Thyroid gland (tissue), 4 donors: ENCODE measurements around the gene GOLGA3. TPM values are rescaled to one million over a fixed set of nuclear protein-coding genes. Genes with fewer than 3 reads are reported as not detected.

ENCODE experiments used
- DNase-seq, 2 donors: peaks; one replicate each; pipeline ENCODE4 v3.0.0-alpha.2; 2019
- H3K27ac ChIP-seq, 3 donors: fragments of 200-600 bp; sonication (generic); 1 replicate in 2 of 3; 2 replicates in 1 of 3; pipeline ENCODE4 v1.5.1; 2016 to 2019; ENCODE audit warnings: mild to moderate bottlenecking in 1 of 3, moderate library complexity in 1 of 3
- H3K27me3 ChIP-seq: fragments of 200-600 bp; sonication (generic); one replicate; pipeline ENCODE4 v1.5.1; 2019
- H3K36me3 ChIP-seq, 2 donors: fragments of 200-600 bp; sonication (generic); one replicate each; pipeline ENCODE4 v1.5.1; 2016 to 2019
- H3K4me1 ChIP-seq, 2 donors: fragments of 200-600 bp; sonication (generic); one replicate each; pipeline ENCODE4 v1.5.1; 2017 to 2019
- H3K4me3 ChIP-seq, 3 donors: fragments of 200-600 bp; sonication (generic); replicated peaks in 1 of 3; 1 replicate in 2 of 3; 2 replicates in 1 of 3; pipeline ENCODE4 v1.5.1; 2016; ENCODE audit warnings: mild to moderate bottlenecking in 1 of 3
- H3K9me3 ChIP-seq: fragments of 200-600 bp; sonication (generic); one replicate; pipeline ENCODE4 v1.5.1; 2017
- CTCF ChIP-seq, 6 experiments: fragments of 200-600 bp in 3 of 6; fragments of 450-650 bp in 3 of 6; sonication (generic) in 3 of 6; IDR thresholded peaks; one replicate each; pipeline ENCODE4 v1.5.1; 2016 to 2019; ENCODE audit warnings: antibody characterized with exemption in 6 of 6, mild to moderate bottlenecking in 2 of 6, inconsistent platforms in 1 of 6, moderate library complexity in 1 of 6
- POLR2A ChIP-seq, 2 donors: fragments of 450-650 bp; IDR thresholded peaks; one replicate each; pipeline ENCODE4 v1.6.1; 2017; ENCODE audit warnings: antibody characterized with exemption in 2 of 2, mild to moderate bottlenecking in 2 of 2, moderate library complexity in 1 of 2
- WGBS, 2 donors: methylation state at CpG; one replicate each; pipeline ENCODE4 v1.1.5; 2017; 5-methylcytosine and 5-hydroxymethylcytosine counted together
- intact Hi-C: fragments of 100-400 bp; cut with DNase I; formaldehyde crosslinking; loops from one replicate; pipeline ENCODE4 v1.15.1; 2023
- total RNA-seq, 4 donors: library from RNA; depleted of rRNA; stranded (reverse); fragments of >200 nt; gene quantifications; one replicate each; pipeline ENCODE4 v1.2.3, GENCODE V29; 2016

GOLGA3 gene
- total RNA-seq, 4 donors from 2014 or later = 73.8 to 106 (median 88.8) TPM

- Histone ChIP-seq H3K4me3 (no peak overlapping the region), H3K4me1 (no peaks in the 10 kb centered on the region), H3K27me3 (no peaks in the 10 kb centered on the region), H3K36me3 (peaks cover 59 to 75% of the 10 kb centered on the region in 2 donors), H3K27ac (no peak overlapping the region), H3K9me3 (no peaks in the 10 kb centered on the region)
- no peak for DNase-seq
- 88 to 95% methylated on average over 15 to 20 of the region's 25 CpGs for WGBS, 2 donors
- TF ChIP-seq CTCF (IDR thresholded peaks at IDR 0.05) (no peak), POLR2A (IDR thresholded peaks at IDR 0.05) (no peak)
- intact Hi-C loops = no loop called here
Measured at GRCh38 chr12:132807295-132808092, 21.2 kb downstream of the GOLGA3 start.

- Histone ChIP-seq H3K4me1 (no peaks in the 10 kb centered on the region), H3K36me3 (peaks cover 57 to 76% of the 10 kb centered on the region in 2 donors), H3K27me3 (no peaks in the 10 kb centered on the region), H3K9me3 (no peaks in the 10 kb centered on the region), H3K27ac (no peak overlapping the region), H3K4me3 (no peak overlapping the region)
- no peak for DNase-seq
- 90 to 95% methylated on average over 18 of the region's 18 CpGs for WGBS, 2 donors
- intact Hi-C loops = no loop called here
- TF ChIP-seq CTCF (IDR thresholded peaks at IDR 0.05) = no peak
- no peak for TF ChIP-seq POLR2A (IDR thresholded peaks at IDR 0.05)
Measured at GRCh38 chr12:132806857-132807256, 21.8 kb downstream of the GOLGA3 start.

DNA sequence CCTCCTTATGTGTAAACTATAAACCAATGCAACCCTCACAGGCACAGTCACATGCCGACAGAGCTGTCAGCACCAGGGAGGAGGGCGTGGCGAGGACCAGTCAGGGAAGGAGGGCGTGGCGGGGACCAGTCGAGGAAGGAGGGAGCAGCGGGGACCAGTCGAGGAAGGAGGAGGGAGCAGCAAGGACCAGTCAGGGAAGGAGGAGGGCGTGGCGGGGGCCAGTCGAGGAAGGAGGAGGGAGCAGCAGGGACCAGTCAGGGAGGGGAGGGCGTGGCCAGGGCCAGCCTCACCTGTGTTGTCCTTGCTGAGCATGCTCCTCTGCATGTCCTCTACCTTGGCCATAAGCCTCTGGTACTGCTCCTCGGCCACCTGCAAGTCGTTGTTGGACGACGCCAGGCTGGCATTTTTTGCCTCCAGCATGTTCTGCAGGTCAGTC, 24.2 kb downstream of the GOLGA3 start:
- no peak overlapping the region for H3K27ac ChIP-seq
- no peak for DNase-seq
- no peak overlapping the region for H3K4me3 ChIP-seq
- intact Hi-C loops = no loop called here
- no peaks in the 10 kb centered on the region for H3K27me3 ChIP-seq
- H3K4me1 ChIP-seq = no peaks in the 10 kb centered on the region
- 84 to 85% methylated on average over 16 of the region's 16 CpGs for WGBS, 2 donors
- H3K36me3 ChIP-seq = peaks cover 76 to 86% of the 10 kb centered on the region in 2 donors
- TF ChIP-seq POLR2A (IDR thresholded peaks at IDR 0.05) (no peak), CTCF (IDR thresholded peaks at IDR 0.05) (no peak)
- H3K9me3 ChIP-seq = no peaks in the 10 kb centered on the region

- no peaks in the 10 kb centered on the region for H3K27me3 ChIP-seq
- no peak for DNase-seq
- no peak overlapping the region for H3K4me3 ChIP-seq
- no peaks in the 10 kb centered on the region for H3K9me3 ChIP-seq
- H3K36me3 ChIP-seq = peaks cover 81 to 89% of the 10 kb centered on the region in 2 donors
- WGBS, 2 donors = 82 to 96% methylated on average over 12 to 15 of the region's 15 CpGs
- H3K27ac ChIP-seq = no peak overlapping the region
- no peaks in the 10 kb centered on the region for H3K4me1 ChIP-seq
- TF ChIP-seq POLR2A (IDR thresholded peaks at IDR 0.05) (no peak), CTCF (IDR thresholded peaks at IDR 0.05) (no peak)
- intact Hi-C loops = no loop called here
Measured at GRCh38 chr12:132803888-132804287, 24.8 kb downstream of the GOLGA3 start.

DNA sequence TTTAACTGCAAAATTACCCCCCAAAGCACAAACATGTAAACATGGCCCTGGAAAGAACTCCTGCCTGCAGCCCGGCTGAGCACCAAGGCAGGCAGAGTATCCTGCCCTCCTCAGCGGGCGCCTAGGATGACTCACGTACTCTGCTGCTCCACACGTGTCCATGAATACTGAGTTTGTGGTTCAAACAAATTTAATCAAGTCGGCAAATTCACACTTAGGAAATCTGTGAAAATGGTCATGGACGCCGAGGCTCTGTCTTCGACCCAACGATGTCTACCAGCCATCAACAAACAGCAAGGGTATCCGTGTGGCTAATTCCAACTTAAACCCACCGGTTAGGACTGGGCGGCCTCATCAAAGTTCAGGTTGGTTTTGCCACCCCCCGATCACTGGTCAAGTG, 25.5 kb downstream of the GOLGA3 start:
- no peak for TF ChIP-seq CTCF (IDR thresholded peaks at IDR 0.05)
- no peak for TF ChIP-seq POLR2A (IDR thresholded peaks at IDR 0.05)
- intact Hi-C loops = no loop called here
- Histone ChIP-seq H3K27me3 (no peaks in the 10 kb centered on the region), H3K9me3 (no peaks in the 10 kb centered on the region), H3K4me1 (no peaks in the 10 kb centered on the region), H3K4me3 (no peak overlapping the region), H3K36me3 (peaks cover 81 to 90% of the 10 kb centered on the region in 2 donors), H3K27ac (no peak overlapping the region)
- 96 to 98% methylated on average over 14 of the region's 14 CpGs for WGBS, 2 donors
- DNase-seq = no peak
